Measurements from ENCODE around the gene NAA40.

The NAA40 gene

DNA sequence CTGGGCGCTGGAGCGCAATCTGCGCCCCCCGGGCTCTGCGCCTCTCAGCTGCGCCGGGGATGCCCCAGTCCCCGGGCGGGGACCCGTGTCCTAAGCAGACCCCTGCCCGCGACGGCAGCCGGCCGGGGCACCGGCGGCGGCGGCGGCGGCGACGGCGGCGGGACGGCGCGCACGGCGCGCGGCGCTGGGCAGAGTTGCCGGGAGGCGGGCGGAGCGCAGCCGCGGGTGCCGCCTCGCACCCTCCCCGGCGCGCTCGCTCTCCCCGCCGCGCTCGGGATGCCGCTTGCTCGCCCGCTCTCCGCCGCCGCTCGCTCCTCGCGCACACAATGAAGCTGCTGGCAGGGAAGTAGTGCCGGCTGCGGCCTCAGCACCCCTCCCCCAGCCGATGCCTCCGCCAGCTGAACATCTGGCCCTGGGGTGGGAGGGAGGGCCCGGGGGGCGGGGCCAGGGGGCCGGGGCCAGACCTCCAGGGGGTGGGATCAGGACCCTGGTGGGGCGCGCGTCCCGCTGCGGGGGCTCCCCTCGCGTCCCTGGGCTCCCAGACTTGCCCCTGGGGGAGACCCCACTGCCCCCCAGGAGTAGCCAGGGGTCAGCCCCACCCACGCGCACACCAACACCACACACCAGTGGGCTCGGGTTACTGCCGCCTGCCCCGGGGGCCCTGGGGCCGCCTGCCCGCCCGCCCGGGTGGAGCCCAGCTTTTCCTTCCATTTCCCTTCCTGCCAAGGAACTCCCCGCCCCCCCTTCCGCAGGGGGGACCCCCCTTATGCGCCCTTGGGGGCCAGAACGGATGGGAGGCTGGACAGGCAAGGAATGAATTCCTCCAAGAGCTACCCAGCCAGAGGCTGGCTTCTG lies 21.7 kb upstream of the NAA40 start, which contains the start of gene RCOR2:
TSS of gene RCOR2 (minus strand) at position 328 of the 855 bp plus-strand sequence. CDS start 708 bp downstream, outside the sequence.
- DNase-seq (peak; percentile 43 to 47 (median 43)), ATAC-seq (replicated peaks) (peak; percentile 74)
- Mint-ChIP-seq H3K9me3 (no peaks in the 10 kb centered on the region), H3K27me3 (no peaks in the 10 kb centered on the region), H3K27ac (peak within 1 kb of the TSS; percentile 46 to 56), H3K4me3 (peak within 1 kb of the TSS; percentile 80 to 86), H3K36me3 (ENCODE audit: insufficient read depth) (no peaks in the 10 kb centered on the region), H3K4me1 (ENCODE audit: low read depth in 2 of 2) (peaks cover 11 to 23% of the 10 kb centered on the region in 2 donors)

DNA sequence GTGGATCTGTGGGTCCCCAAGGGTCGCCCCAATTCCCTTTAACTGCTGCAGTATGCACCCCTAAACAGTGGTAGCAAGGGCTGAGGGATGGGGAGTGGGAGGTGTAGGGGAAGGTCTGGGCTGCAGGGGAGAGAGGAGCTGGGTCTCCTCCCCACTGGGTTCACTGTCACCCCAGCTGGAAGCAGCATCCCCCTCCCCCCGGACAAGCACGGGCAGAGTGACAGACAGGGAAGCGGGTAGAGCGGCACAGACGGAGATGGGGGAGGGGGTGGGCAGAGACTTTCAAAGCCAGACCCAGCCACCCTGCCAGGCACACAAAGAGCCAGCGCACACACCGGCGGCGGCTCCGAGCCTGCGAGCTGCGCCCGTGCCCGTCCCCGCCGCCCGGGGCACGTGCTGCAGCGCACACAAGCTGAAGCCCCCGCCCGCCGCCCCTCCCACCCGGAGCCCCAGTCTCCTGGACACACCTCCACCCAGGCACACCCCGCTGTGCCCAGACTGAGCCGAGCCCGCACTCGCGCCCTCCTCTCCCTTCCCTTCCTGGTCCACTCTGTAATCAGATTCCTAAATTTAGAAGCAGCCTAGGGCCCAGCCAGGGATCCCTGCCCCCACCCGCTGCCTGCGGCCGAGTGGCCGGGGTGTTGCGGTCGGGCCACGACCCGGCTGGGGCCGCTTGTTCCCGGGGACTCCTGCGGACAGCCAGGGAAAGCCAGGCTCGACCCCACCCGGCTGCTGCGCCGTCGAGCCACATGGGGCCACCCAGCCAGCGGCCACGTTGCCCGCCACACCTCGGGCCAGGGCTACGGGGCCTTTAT lies 20.9 kb upstream of the NAA40 start:
- DNase-seq (peak; percentile 26 to 33 (median 32)), ATAC-seq (replicated peaks) (peak; percentile 58)
- Mint-ChIP-seq H3K4me1 (ENCODE audit: low read depth in 2 of 2) (peaks cover 11 to 18% of the 10 kb centered on the region in 2 donors), H3K4me3 (peak overlapping the region; percentile 75 to 83), H3K27ac (peak overlapping the region in 1 of 2 donors; percentile 90), H3K9me3 (no peaks in the 10 kb centered on the region), H3K27me3 (no peaks in the 10 kb centered on the region), H3K36me3 (ENCODE audit: insufficient read depth) (no peaks in the 10 kb centered on the region)

DNA sequence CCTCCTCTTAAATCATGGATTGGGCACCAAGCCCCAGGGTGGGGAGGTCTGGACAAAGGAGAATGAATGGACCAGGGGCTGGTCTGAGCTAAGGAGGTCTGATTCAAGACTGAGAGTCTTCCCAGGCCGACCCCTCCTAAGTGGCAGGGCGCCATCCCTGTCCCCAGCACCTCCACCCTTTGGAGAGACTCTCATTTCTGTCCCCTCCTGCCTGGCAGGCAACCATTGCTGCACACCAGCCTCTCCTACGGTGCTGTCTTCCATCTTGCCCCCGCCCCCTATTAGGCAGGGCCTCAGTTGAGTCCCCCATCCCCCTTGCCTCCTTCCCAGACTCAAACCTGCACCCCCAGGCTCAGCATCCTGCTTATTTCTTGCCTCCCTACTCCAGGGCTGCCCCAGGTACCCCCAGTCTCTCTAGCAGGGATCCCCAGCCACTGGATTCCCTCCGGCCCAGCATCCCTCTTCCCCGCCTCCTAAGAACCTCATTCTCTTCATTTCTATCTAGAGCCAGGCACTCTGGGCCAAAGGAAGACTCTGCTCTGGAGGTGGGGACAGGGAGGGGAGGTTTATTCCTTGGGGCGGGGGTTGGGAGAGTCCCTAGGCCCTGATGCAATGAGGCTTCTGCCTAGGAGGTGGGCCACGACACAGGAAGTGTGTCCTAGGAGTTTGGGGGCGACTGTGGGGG lies 20.2 kb upstream of the NAA40 start:
- ATAC-seq (replicated peaks) (no peak), DNase-seq (no peak)
- Mint-ChIP-seq H3K36me3 (ENCODE audit: insufficient read depth) (no peaks in the 10 kb centered on the region), H3K4me1 (ENCODE audit: low read depth in 2 of 2) (peaks cover 11 to 18% of the 10 kb centered on the region in 2 donors), H3K9me3 (no peaks in the 10 kb centered on the region), H3K4me3 (peak overlapping the region; percentile 73), H3K27ac (peak overlapping the region; percentile 64 to 90), H3K27me3 (no peaks in the 10 kb centered on the region)

- no peak for DNase-seq
- no peak overlapping the region for H3K4me3 Mint-ChIP-seq
- H3K27me3 Mint-ChIP-seq = no peaks in the 10 kb centered on the region
These were observed 19.3 kb upstream of the NAA40 start for GRCh38 chr11:63919267-63920125.

GRCh38 chr11:63920126-63920938 lies 18.5 kb upstream of the NAA40 start:
- Mint-ChIP-seq H3K4me3 (no peak overlapping the region), H3K27ac (peak overlapping the region in 1 of 2 donors; percentile 8)
- no peak for ATAC-seq (replicated peaks)

More at GRCh38 chr11:63919267-63920125, 19.3 kb upstream of the NAA40 start:
- no peak for ATAC-seq (replicated peaks)
- Mint-ChIP-seq H3K27ac (peak overlapping the region in 1 of 2 donors; percentile 8), H3K9me3 (no peaks in the 10 kb centered on the region), H3K36me3 (ENCODE audit: insufficient read depth) (no peaks in the 10 kb centered on the region), H3K4me1 (ENCODE audit: low read depth in 2 of 2) (peaks cover 11 to 16% of the 10 kb centered on the region in 2 donors)

DNA sequence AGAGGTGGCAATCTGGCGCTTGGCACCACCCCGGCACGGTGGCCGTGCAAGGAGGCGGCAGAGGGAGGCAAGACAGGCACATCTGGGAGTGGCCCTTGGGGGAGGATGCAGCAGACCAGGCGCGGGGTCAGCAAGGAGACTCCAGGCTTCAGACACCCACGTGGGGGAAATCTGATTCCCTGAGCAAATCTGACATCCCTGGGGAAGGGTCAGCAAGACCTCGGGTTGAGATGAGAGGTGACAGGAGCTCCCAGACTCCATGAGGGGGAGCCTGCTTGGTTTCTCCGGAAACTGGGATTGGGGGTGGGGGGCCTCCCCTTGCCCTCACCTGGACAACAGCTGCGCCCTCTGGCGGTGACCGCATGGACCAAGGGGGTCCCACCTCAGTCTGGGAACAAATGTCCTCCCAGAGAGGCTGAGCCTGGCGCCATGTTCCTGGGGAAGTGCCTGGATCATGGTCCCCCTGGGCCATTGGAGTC lies 17.8 kb upstream of the NAA40 start:
- peaks cover 11 to 13% of the 10 kb centered on the region in 2 donors for H3K4me1 Mint-ChIP-seq (ENCODE audit: low read depth in 2 of 2)
- no peaks in the 10 kb centered on the region for H3K9me3 Mint-ChIP-seq
- ATAC-seq (replicated peaks) (no peak), DNase-seq (peak in 1 of 3 experiments; percentile 18)
- H3K4me3 Mint-ChIP-seq = no peak overlapping the region
- no peaks in the 10 kb centered on the region for H3K36me3 Mint-ChIP-seq (ENCODE audit: insufficient read depth)
- H3K27ac Mint-ChIP-seq = no peak overlapping the region
- no peaks in the 10 kb centered on the region for H3K27me3 Mint-ChIP-seq

More at GRCh38 chr11:63920126-63920938, 18.5 kb upstream of the NAA40 start:
- no peaks in the 10 kb centered on the region for H3K27me3 Mint-ChIP-seq
- DNase-seq = no peak
- H3K9me3 Mint-ChIP-seq = no peaks in the 10 kb centered on the region
- H3K36me3 Mint-ChIP-seq (ENCODE audit: insufficient read depth) = no peaks in the 10 kb centered on the region
- peaks cover 11 to 13% of the 10 kb centered on the region in 2 donors for H3K4me1 Mint-ChIP-seq (ENCODE audit: low read depth in 2 of 2)

DNA sequence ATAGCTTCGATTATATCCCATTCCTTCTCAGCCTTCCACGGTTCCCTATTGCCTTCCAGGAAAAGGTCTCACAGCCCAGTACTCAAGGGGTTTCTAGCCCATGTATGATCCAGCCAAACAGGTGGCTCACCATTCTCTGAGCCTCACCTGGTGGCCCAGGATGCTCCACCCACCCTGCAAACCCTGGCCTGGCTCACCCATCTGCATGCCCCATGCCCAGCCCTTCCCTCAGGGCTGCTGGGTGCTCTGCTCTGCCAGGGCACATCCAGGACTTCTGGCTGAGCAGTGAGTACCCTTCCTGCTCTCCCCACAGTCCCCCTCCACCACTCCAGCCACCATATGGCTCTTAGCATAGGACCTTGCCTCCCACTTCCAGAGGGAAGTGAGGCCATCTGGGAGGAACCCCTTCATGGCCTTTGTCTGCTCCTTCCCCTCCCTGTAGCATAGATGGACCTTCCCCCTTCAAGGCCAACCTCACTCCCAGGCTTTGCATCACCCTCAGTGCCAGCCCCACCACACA lies 16.1 kb upstream of the NAA40 start:
- Mint-ChIP-seq H3K4me1 (ENCODE audit: low read depth in 2 of 2) (peaks cover 4 to 5% of the 10 kb centered on the region in 2 donors), H3K27ac (no peak overlapping the region), H3K9me3 (no peaks in the 10 kb centered on the region), H3K27me3 (no peaks in the 10 kb centered on the region), H3K4me3 (no peak overlapping the region), H3K36me3 (ENCODE audit: insufficient read depth) (no peaks in the 10 kb centered on the region)
- DNase-seq (no peak), ATAC-seq (replicated peaks) (no peak)

GRCh38 chr11:63923319-63923718 lies 15.5 kb upstream of the NAA40 start:
- Mint-ChIP-seq H3K4me3 (no peak overlapping the region), H3K36me3 (ENCODE audit: insufficient read depth) (no peaks in the 10 kb centered on the region), H3K9me3 (no peaks in the 10 kb centered on the region), H3K27ac (no peak overlapping the region), H3K4me1 (ENCODE audit: low read depth in 2 of 2) (peaks cover 4 to 5% of the 10 kb centered on the region in 2 donors), H3K27me3 (no peaks in the 10 kb centered on the region)
- ATAC-seq (replicated peaks) = no peak
- DNase-seq = no peak

- H3K4me1 Mint-ChIP-seq (ENCODE audit: low read depth in 2 of 2) = no peaks in the 10 kb centered on the region
- no peak overlapping the region for H3K4me3 Mint-ChIP-seq
- no peak overlapping the region for H3K27ac Mint-ChIP-seq
- DNase-seq (no peak), ATAC-seq (replicated peaks) (no peak)
- no peaks in the 10 kb centered on the region for H3K9me3 Mint-ChIP-seq
- H3K36me3 Mint-ChIP-seq (ENCODE audit: insufficient read depth) = no peaks in the 10 kb centered on the region
- H3K27me3 Mint-ChIP-seq = no peaks in the 10 kb centered on the region
These were observed 9.2 kb upstream of the NAA40 start for GRCh38 chr11:63929616-63930015.

- no peak for ATAC-seq (replicated peaks)
- no peak overlapping the region for H3K4me3 Mint-ChIP-seq
- no peak overlapping the region for H3K27ac Mint-ChIP-seq
- H3K4me1 Mint-ChIP-seq (ENCODE audit: low read depth in 2 of 2) = no peaks in the 10 kb centered on the region
- DNase-seq = no peak
- H3K9me3 Mint-ChIP-seq = no peaks in the 10 kb centered on the region
- no peaks in the 10 kb centered on the region for H3K36me3 Mint-ChIP-seq (ENCODE audit: insufficient read depth)
- H3K27me3 Mint-ChIP-seq = no peaks in the 10 kb centered on the region
These were observed 7.8 kb upstream of the NAA40 start for GRCh38 chr11:63931045-63931444.

DNA sequence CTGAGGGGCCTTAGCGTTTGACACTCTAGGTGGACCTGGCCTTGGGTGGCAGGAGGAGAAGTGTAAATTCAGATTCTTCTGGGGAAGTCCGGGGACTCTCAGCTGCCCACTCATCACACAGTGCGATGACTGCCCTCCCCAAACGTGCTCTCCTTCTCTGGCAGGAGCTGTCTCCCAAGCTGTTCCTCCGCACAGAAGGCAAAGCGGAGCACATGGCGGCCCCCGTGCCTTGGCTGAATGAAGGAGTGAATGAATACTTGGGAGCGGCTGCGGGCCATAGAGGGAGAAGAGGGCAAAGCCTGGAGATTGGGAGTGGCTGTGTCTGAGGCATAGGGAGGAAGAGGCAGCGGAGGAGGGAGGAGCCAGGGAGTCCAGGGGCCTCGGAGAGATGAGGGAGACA lies 6.9 kb upstream of the NAA40 start:
- Mint-ChIP-seq H3K27me3 (no peaks in the 10 kb centered on the region), H3K36me3 (ENCODE audit: insufficient read depth) (no peaks in the 10 kb centered on the region), H3K9me3 (no peaks in the 10 kb centered on the region), H3K27ac (peak overlapping the region in 1 of 2 donors; percentile 4), H3K4me1 (ENCODE audit: low read depth in 2 of 2) (no peaks in the 10 kb centered on the region), H3K4me3 (no peak overlapping the region)
- DNase-seq = no peak
- ATAC-seq (replicated peaks) = no peak

All from effector memory CD8-positive, alpha-beta T cell (primary cell).